Right lobe of liver (tissue), 4 donors: ENCODE measurements around the gene ENC1.

ENCODE experiments used
- CTCF ChIP-seq, 4 donors: fragments of 200-600 bp in 3 of 4; fragments of 450-650 bp in 1 of 4; IDR thresholded peaks; one replicate each; pipeline versions ENCODE4 v1.5.1 to v1.8.0; 2016 to 2022; ENCODE audit warnings: antibody characterized with exemption in 4 of 4, mild to moderate bottlenecking in 2 of 4
- POLR2A ChIP-seq: fragments of 450-650 bp; IDR thresholded peaks from one replicate; pipeline ENCODE4 v1.6.1; 2017; ENCODE audit warnings: antibody characterized with exemption, mild to moderate bottlenecking
- donor health status: DM: no; HTN: no; CAD: no.
- donor health status: DM: no; HTN: no; CAD: no.
- donor health status: DM: no; HTN: yes; CAD: no.

DNA sequence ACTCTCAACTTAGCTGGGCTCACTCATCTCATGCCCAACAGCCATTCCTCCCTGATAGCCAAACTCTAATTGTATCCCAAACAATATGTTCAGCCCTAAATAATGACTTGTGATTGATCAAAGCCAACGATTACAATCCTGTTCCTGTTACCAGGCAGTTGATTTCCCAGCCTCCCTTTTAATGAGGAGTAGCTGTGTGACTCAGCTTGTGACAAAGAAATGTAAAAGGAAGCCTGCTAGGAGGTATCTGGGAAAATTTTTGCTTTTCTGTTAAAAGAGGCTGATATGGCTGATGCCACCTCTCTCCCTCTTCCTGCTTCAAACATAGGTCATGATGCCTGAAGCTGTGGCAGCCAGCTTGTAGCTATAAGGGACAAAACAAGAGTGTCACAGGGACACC, 19.6 kb upstream of the ENC1 start:
- TF ChIP-seq CTCF (IDR thresholded peaks at IDR 0.05) (no peak), POLR2A (no peak)
